Activated CD4-positive, CD25-positive, alpha-beta regulatory T cell (primary cell): ENCODE measurements around the gene MAP3K14.
"Not testable (repeated sequence)": the region's sequence is repeated elsewhere in the genome, so short reads cannot be mapped to it uniquely, and the experiment has no call there.

Experiments used
- DNase-seq, 4 experiments: peaks; one replicate each; lab custom pipeline; 2025; lab: John Stamatoyannopoulos, UW

Gene MAP3K14

GRCh38 chr17:45316434-45317110 is at the start of gene MAP3K14:
Gene MAP3K14 (minus strand): TSS chr17:45317020. CDS start chr17:45290745, 26,275 bp downstream.
- peak in 3 of 4 experiments; percentile 46 to 70 (median 69) for DNase-seq

GRCh38 chr17:45366049-45366448 is 49.2 kb upstream of the MAP3K14 start:
- DNase-seq: no peak

GRCh38 chr17:45364531-45365390 is 47.9 kb upstream of the MAP3K14 start:
- no peak for DNase-seq

- DNase-seq: no peak
Measured at GRCh38 chr17:45363498-45363897, 46.7 kb upstream of the MAP3K14 start.

- no peak for DNase-seq
Measured at GRCh38 chr17:45361976-45362375, 45.2 kb upstream of the MAP3K14 start.

- no peak for DNase-seq
Measured at GRCh38 chr17:45361451-45361850, 44.6 kb upstream of the MAP3K14 start.

GRCh38 chr17:45357364-45357997 is 40.7 kb upstream of the MAP3K14 start:
- DNase-seq: no peak

GRCh38 chr17:45355087-45355486 is 38.3 kb upstream of the MAP3K14 start:
- DNase-seq: no peak

- no peak for DNase-seq
Measured at GRCh38 chr17:45353043-45353442, 36.2 kb upstream of the MAP3K14 start.

- no peak for DNase-seq
Measured at GRCh38 chr17:45351831-45352230, 35.0 kb upstream of the MAP3K14 start.

- DNase-seq: no peak
Measured at GRCh38 chr17:45347444-45347843, 30.6 kb upstream of the MAP3K14 start.

- DNase-seq: no peak
Measured at GRCh38 chr17:45346216-45347015, 29.6 kb upstream of the MAP3K14 start.

- DNase-seq: no peak
Measured at GRCh38 chr17:45345554-45346215, 28.9 kb upstream of the MAP3K14 start.

- no peak for DNase-seq
Measured at GRCh38 chr17:45345246-45345553, 28.4 kb upstream of the MAP3K14 start.

- not testable (repeated sequence) for DNase-seq
Measured at GRCh38 chr17:45343967-45344664, 27.3 kb upstream of the MAP3K14 start.

- no peak for DNase-seq
Measured at GRCh38 chr17:45342871-45343526, 26.2 kb upstream of the MAP3K14 start.

- DNase-seq: no peak
Measured at GRCh38 chr17:45342306-45342705, 25.5 kb upstream of the MAP3K14 start.

GRCh38 chr17:45341533-45342158 is 24.8 kb upstream of the MAP3K14 start:
- DNase-seq: no peak

GRCh38 chr17:45339646-45340605 is 23.1 kb upstream of the MAP3K14 start:
- no peak for DNase-seq
